A673 (cell line): ENCODE data around the gene SLC12A3.

ENCODE experiments used
- CTCF ChIP-seq: fragments of 300-800, 200-600 bp; sonication (generic); conservative IDR thresholded peaks from 2 replicates; pipeline ENCODE4 v1.5.1; 2017; ENCODE audit warnings: low read depth, mild to moderate bottlenecking, antibody characterized with exemption, low read length, moderate library complexity, mixed read lengths
- EZH2 ChIP-seq: fragments of 200-600 bp; sonication (generic); IDR thresholded peaks from 2 replicates; pipeline ENCODE4 v1.6.1; 2017; ENCODE audit warnings: borderline replicate concordance, low read depth, mild to moderate bottlenecking, mixed read lengths, antibody characterized with exemption, low read length; ENCODE audit not compliant: poor library complexity, severe bottlenecking

- TF ChIP-seq EZH2 (no peak), CTCF (no peak)
Observed at GRCh38 chr16:56950051-56950450, 85.0 kb downstream of the SLC12A3 start.
